HG02642 (cell line): ENCODE results near the gene TRIOBP.

Experiments used
- ATAC-seq: cut with Tn5 transposase; IDR thresholded peaks from one replicate; pipeline ENCODE4 v1.9.1; 2021; ENCODE audit warnings: mild to moderate bottlenecking; ENCODE audit not compliant: unreplicated experiment, poor library complexity

TRIOBP gene

GRCh38 chr22:37726241-37726887 is 29.5 kb downstream of the TRIOBP start:
- no peak for ATAC-seq

GRCh38 chr22:37728620-37729019 is 31.8 kb downstream of the TRIOBP start:
- no peak for ATAC-seq

DNA sequence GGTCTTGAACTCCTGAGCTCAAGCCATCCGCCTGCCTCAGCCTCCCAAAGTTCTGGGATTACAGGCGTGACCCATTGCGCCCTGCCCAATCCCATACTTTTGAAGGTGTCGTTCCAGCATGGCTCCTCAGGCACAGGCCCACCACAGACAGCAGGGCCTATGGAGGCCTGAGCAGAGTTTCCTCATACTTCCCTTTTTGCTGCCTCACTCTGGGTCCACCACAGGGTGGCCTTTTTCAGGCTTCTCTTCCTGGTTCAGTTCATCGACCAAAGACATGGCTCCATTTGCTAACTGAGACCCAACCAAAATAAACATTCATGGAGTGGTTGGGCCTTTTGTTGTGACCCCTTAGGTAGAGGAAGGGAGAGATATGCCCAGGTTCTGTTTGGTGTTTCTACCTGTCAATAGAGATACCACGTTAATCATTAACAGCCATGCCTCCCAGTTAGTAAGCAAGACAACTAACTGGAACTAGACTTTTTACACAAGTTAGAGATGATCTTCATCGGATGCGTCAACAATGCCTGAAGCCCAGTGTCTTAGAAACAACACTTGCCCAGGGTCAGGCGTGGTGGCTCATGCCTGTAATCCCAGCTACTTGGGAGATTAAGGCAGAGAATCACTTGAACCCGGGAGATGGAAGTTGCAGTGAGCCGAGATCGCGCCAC is 35.1 kb downstream of the TRIOBP start:
- ATAC-seq: no peak

- ATAC-seq: no peak
Observed at GRCh38 chr22:37732699-37733607, 36.1 kb downstream of the TRIOBP start.

DNA sequence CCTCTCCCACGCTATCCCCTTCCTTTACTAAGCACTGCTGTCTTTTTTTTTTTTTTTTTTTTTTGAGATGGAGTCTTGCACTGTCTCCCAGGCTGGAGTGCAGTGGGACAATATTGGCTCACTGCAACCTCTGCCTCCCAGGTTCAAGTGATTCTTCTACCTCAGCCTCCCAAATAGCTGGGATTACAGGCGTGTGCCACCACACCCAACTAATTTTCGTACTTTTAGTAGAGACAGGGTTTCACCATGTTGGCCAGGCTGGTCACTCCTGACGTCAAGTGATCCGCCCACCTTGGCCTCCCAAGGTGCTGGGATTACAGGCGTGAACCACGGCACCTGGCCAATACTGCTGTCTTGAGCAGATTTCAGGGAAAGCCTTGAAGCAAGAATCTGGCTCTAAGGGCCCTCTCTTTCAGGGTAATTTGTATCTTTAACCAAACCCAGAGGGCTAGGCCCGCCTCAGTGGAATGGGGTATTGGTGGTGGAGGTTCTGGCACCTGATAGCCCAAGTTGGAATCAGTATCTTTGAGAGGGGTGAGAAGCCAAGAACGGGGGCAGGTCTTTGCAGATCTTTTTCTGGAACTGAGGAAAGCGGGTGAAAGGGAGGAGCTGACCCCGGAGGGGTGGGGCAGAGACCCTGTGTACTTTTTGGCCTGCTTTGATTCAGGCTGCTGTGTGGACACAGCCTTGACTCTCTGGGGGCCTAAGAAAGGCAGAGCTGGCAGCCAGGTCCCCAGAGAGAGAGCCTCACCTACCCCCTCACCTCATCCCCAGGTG is 37.0 kb downstream of the TRIOBP start:
- ATAC-seq: no peak

- no peak for ATAC-seq
Observed at GRCh38 chr22:37734402-37734700, 37.5 kb downstream of the TRIOBP start.

DNA sequence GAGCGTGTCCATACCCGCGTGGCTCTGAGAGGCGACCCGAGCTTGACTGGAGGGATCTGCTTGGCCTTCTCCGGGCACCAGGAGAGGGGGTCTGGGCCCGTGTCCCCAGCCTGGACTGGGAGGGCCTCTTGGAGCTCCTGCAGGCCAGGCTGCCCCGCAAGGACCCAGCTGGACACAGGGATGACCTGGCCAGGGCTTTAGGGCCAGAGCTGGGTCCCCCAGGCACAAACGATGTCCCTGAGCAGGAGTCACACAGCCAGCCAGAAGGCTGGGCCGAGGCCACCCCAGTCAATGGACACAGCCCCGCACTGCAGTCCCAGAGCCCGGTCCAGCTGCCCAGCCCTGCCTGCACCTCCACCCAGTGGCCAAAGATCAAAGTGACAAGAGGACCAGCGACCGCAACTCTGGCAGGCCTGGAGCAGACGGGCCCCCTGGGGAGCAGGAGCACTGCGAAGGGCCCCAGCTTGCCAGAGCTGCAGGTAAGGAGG is 38.2 kb downstream of the TRIOBP start:
- ATAC-seq: no peak

DNA sequence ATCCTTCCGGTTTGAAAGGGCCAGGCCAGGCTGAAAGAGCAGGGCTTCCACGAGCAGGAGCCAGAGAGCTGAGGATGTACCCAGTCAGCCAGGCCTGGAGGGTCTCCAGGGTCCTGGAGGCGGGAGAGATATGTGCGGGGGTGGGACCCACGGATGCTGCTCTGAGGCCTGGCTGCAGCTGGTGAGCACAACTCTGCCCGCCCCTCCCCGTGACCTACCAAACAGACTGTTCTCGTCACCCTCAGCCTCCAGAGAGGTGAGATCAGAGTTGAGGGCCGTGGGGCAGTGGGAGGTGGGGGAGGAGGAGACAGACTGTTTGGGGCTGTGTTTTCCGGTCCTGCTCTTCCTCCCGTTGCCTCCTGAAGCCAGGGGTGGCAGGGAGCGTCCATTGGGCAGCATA is 42.2 kb downstream of the TRIOBP start:
- no peak for ATAC-seq

GRCh38 chr22:37739611-37740049 is 42.8 kb downstream of the TRIOBP start:
- ATAC-seq: no peak

GRCh38 chr22:37740455-37741311 is 43.8 kb downstream of the TRIOBP start:
- no peak for ATAC-seq

DNA sequence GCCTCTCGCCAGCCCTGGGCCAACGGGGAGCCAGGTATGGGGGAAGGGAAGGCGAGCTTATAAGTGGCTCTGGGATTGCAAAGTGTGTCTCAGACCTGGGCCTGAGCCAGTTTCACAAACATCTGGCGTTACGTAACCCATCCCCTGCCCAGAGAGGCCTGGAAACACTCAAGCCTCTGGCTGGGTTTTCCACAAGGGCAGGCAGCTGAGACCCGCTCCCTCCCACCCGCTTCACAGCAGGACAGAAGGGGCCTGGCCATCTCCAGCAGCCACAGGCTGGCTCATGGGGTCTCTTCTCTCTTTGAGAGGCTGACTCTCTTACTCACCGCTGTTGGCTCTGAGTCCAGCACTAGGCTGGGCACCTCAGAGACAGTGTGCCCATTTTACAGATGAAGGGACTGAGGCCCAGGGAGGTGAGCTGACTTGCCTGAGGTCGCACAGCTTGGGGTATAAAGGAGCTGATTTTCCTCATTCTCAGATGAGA is 44.5 kb downstream of the TRIOBP start:
- ATAC-seq: no peak

GRCh38 chr22:37742376-37743171 is 45.7 kb downstream of the TRIOBP start:
- no peak for ATAC-seq

- ATAC-seq: no peak
Observed at GRCh38 chr22:37744589-37744988, 47.7 kb downstream of the TRIOBP start.

DNA sequence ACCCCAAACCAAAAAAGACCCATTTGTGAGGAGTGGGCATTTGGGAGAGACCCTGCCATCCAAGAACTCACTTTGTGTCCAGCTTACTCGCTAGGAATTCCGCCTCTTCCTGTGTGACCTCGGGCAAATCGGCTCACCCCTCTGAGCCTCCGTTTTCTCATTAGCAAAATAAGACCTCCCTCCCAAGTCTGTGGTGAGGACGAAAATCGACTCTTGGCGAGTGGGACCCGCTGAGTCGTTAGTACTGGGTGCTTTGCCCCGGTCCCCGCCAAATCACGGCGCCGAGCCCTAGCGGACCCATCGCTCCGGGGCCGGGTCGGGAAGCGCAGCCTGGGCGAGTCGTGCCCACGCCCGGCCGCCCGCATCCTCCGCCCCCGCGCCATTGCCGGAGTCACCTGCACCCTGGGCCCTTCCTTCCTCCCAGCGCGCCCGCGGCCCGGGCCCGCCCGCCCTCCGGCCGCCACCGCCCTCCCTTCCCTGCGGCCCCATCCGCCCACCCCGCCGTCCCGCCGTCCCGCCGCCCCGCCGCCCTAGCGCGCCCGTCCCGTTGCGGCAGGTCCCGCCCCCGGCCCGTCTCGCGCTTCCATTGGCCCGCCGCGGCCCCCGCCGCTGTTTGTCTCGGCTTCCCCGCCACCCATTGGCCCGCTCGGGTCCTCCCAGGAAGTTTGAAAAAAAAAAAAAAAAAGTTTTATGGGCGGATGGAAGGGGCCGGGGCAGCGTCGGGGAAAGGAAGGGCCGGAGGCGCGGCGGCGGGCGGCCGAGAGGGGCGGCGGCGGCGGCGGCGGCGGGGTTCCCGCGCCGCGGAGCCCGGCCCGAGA is 48.9 kb downstream of the TRIOBP start:
- peak; percentile 64 for ATAC-seq

DNA sequence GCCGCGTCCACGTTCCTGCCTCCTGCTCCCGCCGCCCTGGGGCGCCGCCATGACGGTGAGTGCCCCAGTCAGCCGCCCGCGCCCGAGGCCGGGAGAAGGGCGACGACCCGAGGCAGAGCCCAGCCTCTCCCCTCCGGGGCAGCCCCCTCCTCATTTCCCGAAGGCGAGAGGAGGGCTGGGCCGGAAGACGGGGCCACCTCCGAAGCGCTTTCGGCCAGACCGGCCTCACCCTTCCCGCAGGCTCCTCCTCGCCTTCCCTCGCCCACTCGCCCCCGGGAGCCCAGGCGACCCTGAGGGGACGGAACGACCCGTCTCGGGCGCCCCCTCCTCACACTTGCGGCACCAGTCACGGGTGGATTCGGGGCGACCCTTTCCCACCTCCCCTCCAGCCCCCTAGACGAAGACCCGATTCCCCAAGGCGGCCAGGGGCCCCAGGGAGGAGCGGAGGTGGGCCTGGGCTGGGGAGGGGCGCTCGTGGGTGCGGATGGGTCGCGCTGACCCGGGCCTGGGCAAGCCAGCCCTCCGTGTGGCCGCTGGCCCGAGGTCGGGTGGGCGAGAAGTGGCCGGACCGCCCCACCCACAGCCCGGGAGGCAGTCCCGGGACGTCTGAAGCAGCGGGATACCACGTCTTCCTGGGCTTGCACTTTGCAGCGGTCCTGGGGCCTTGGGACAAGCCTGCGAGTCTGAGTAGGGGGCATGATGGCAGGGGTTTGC is 49.7 kb downstream of the TRIOBP start:
- ATAC-seq: peak; percentile 35

DNA sequence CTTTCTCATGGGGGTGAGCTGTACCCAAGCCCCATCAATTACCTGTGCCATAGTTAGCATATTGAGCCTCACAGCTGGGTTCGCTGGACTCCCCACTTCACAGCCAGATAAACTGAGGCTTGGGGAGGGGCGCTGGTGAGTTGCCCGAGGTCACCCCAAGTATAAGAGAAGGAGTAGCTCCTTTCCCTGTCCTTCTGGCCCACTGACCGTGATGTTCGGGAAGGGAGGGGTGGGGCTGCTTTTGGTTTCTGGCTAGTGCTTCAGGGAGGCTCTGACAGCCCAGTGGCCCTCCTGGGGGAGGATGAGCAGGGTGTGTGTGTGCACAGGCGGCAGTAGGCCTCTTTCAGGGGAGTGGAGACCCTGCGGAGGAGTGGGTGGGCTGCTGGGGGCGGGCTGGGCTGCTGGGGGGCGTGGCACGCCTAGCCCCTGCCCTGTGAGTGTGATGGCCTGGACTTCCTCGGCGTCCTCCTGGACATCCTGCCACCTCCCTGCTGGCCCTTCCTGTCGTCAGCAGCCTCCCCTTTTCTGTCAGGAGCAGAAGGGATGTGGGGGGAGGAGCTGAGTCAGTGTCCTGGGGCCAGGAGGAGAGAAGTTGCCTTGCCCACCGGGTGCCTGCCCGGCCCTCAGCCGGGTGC is 50.3 kb downstream of the TRIOBP start:
- no peak for ATAC-seq

- ATAC-seq: no peak
Observed at GRCh38 chr22:37747715-37748100, 50.9 kb downstream of the TRIOBP start.
